HEK293 (cell line): Measurements from ENCODE around the gene RASA4.
"Not testable (repeated sequence)": the region's sequence is repeated elsewhere in the genome, so short reads cannot be mapped to it uniquely, and the experiment has no call there.

Experiments used
- EGR2 ChIP-seq: fragments of 450-650 bp; formaldehyde crosslinking; IDR thresholded peaks from 2 replicates; pipeline ENCODE4 v1.5.1; 2016; ENCODE audit warnings: low read depth, missing biosample characterization, missing genetic modification characterization
- KLF1 ChIP-seq: fragments of 450-650 bp; formaldehyde crosslinking; IDR thresholded peaks from 2 replicates; pipeline ENCODE4 v1.5.1; 2016; ENCODE audit warnings: missing biosample characterization, missing genetic modification characterization
- KLF16 ChIP-seq: fragments of 450-650 bp; formaldehyde crosslinking; IDR thresholded peaks from 2 replicates; pipeline ENCODE4 v1.5.1; 2017; ENCODE audit warnings: missing biosample characterization, missing genetic modification characterization
- ZNF274 ChIP-seq, 2 experiments: fragments of 200-500 bp in 1 of 2; fragments of 450-650 bp in 1 of 2; sonication (Bioruptor generic) in 1 of 2; formaldehyde crosslinking in 1 of 2; IDR thresholded peaks; 2 replicates each; pipeline versions ENCODE4 v1.5.1 to v1.6.1; 2014 to 2016; ENCODE audit warnings: borderline replicate concordance in 1 of 2, inconsistent platforms in 1 of 2, low read length in 1 of 2, missing biosample characterization in 1 of 2, missing genetic modification characterization in 1 of 2
- ZNF350 ChIP-seq: fragments of 450-650 bp; formaldehyde crosslinking; IDR thresholded peaks from 2 replicates; pipeline ENCODE4 v1.5.0; 2017; ENCODE audit warnings: missing biosample characterization, mild to moderate bottlenecking, missing genetic modification characterization
- ZNF366 ChIP-seq: fragments of 450-650 bp; formaldehyde crosslinking; conservative IDR thresholded peaks from 2 replicates; pipeline ENCODE4 v1.5.1; 2016; ENCODE audit warnings: missing biosample characterization, missing genetic modification characterization
- ZNF621 ChIP-seq: fragments of 450-650 bp; formaldehyde crosslinking; IDR thresholded peaks from 2 replicates; pipeline ENCODE4 v1.5.1; 2017; ENCODE audit warnings: missing biosample characterization, missing genetic modification characterization
- ZNF785 ChIP-seq: fragments of 450-650 bp; formaldehyde crosslinking; IDR thresholded peaks from 2 replicates; pipeline ENCODE4 v1.5.1; 2016; ENCODE audit warnings: missing biosample characterization, missing genetic modification characterization
- TF ChIP-seq, protein P1 (sequence below): IDR thresholded peaks from 2 replicates; pipeline ENCODE4 v1.6.1; 2011; ENCODE audit warnings: mild to moderate bottlenecking, low read depth, low read length, borderline replicate concordance
- TF ChIP-seq, protein P2 (sequence below): fragments of 450-650 bp; formaldehyde crosslinking; IDR thresholded peaks from 2 replicates; pipeline ENCODE4 v1.5.1; 2016; ENCODE audit warnings: missing biosample characterization, missing genetic modification characterization
- TF ChIP-seq, protein P3 (sequence below): fragments of 450-650 bp; formaldehyde crosslinking; IDR thresholded peaks from 2 replicates; pipeline ENCODE4 v1.5.1; 2016; ENCODE audit warnings: missing biosample characterization, missing genetic modification characterization

- TF ChIP-seq, protein P1, sequence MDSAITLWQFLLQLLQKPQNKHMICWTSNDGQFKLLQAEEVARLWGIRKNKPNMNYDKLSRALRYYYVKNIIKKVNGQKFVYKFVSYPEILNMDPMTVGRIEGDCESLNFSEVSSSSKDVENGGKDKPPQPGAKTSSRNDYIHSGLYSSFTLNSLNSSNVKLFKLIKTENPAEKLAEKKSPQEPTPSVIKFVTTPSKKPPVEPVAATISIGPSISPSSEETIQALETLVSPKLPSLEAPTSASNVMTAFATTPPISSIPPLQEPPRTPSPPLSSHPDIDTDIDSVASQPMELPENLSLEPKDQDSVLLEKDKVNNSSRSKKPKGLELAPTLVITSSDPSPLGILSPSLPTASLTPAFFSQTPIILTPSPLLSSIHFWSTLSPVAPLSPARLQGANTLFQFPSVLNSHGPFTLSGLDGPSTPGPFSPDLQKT, result not testable (repeated sequence)
- TF ChIP-seq, protein P2, sequence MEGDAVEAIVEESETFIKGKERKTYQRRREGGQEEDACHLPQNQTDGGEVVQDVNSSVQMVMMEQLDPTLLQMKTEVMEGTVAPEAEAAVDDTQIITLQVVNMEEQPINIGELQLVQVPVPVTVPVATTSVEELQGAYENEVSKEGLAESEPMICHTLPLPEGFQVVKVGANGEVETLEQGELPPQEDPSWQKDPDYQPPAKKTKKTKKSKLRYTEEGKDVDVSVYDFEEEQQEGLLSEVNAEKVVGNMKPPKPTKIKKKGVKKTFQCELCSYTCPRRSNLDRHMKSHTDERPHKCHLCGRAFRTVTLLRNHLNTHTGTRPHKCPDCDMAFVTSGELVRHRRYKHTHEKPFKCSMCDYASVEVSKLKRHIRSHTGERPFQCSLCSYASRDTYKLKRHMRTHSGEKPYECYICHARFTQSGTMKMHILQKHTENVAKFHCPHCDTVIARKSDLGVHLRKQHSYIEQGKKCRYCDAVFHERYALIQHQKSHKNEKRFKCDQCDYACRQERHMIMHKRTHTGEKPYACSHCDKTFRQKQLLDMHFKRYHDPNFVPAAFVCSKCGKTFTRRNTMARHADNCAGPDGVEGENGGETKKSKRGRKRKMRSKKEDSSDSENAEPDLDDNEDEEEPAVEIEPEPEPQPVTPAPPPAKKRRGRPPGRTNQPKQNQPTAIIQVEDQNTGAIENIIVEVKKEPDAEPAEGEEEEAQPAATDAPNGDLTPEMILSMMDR (tag by site-specific recombination), result not testable (repeated sequence)
- TF ChIP-seq ZNF366 (tag by site-specific recombination); ZNF350 (tag by site-specific recombination); KLF1 (tag by site-specific recombination); KLF16 (tag by site-specific recombination); ZNF274 (IDR thresholded peaks at IDR 0.05; ENCODE audit: low read length); ZNF274 (tag by site-specific recombination; IDR thresholded peaks at IDR 0.05; ENCODE audit: borderline replicate concordance); ZNF785; ZNF621 (tag by site-specific recombination); EGR2 (tag by site-specific recombination): not testable (repeated sequence)
- TF ChIP-seq, protein P3, sequence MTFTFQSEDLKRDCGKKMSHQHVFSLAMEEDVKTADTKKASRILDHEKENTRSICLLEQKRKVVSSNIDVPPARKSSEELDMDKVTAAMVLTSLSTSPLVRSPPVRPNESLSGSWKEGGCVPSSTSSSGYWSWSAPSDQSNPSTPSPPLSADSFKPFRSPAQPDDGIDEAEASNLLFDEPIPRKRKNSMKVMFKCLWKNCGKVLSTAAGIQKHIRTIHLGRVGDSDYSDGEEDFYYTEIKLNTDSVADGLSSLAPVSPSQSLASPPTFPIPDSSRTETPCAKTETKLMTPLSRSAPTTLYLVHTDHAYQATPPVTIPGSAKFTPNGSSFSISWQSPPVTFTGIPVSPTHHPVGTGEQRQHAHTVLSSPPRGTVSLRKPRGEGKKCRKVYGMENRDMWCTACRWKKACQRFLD (tag by site-specific recombination), result not testable (repeated sequence)
Measured at GRCh38 chr7:102602317-102602716, 14.2 kb downstream of the RASA4 start.
